ENCODE measurements around the gene ANTKMT.

ANTKMT gene

DNA sequence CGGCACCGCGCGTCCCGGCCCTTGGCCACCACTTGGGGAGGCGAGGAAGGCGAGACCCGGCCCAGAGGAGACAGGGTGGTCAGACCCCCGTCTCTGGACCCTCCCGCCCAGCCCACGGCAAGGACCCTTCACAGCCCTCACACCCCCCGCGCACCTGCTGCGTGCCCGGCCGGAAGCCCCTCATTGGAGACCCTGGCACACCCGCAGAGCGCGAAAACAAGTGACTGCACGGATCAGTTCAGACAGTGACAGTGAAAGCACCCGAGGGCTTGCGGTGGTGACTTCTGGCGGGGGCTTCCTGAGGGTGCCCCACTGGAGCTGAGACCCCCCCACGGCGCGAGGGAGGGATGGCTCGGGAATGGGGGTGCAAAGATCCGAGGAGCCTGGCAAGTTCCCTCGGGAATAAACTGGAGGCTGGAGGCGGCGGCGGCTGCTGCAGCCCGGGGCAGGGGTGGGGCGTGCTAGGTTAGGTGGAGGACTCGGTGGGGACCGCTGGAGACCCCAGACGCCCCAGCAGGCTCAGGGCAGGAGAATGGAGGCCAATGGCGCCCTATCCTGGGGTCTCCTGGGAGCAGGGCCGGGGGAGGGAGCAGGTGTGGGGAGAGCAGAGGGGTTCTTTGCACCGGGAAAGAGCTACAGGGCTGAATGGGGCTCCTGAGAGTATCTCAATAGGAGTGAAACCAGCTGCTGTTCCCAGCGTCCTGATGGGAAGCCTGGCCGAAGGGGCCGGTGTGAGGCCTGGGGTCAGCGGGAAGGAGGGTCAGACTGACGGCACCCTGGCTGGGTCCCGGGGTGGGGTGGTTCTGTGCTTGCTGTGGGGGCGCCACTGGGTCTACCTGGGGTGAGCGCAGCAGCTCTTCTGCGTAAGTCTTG is 14.5 kb upstream of the ANTKMT start:
- POLR2A ChIA-PET = interaction anchor here (0.9 to 2.0 kb wide), 4 partner anchors 15 to 25 kb away, joined by 4 to 8 read pairs (median 5); partner anchors contain the start of genes ANTKMT and WDR24
- DNase-seq (ENCODE audit: extremely low spot score) = no peak
- TF ChIP-seq BHLHE40 (IDR thresholded peaks at IDR 0.05; ENCODE audit: borderline replicate concordance) (no peak), FOXM1 (IDR thresholded peaks at IDR 0.05; ENCODE audit: borderline replicate concordance) (no peak), PKNOX1 (IDR thresholded peaks at IDR 0.05) (no peak), SUZ12 (IDR thresholded peaks at IDR 0.05) (no peak)
- CTCF ChIA-PET = interaction anchor here (1.0 kb wide), 1 partner anchor 11 kb away, joined by 3 read pairs; no protein-coding TSS in a partner anchor

GRCh38 chr16:707062-707538 is 13.8 kb upstream of the ANTKMT start:
- CTCF ChIA-PET = interaction anchor here (0.6 kb wide), 1 partner anchor 350 kb away, joined by 4 read pairs; no protein-coding TSS in a partner anchor
- no peak for DNase-seq (ENCODE audit: extremely low spot score)
- POLR2A ChIA-PET = interaction anchor here (0.9 to 2.0 kb wide), 6 partner anchors 12 to 25 kb away, joined by 4 to 8 read pairs (median 5); partner anchors contain the start of genes ANTKMT and WDR24

DNA sequence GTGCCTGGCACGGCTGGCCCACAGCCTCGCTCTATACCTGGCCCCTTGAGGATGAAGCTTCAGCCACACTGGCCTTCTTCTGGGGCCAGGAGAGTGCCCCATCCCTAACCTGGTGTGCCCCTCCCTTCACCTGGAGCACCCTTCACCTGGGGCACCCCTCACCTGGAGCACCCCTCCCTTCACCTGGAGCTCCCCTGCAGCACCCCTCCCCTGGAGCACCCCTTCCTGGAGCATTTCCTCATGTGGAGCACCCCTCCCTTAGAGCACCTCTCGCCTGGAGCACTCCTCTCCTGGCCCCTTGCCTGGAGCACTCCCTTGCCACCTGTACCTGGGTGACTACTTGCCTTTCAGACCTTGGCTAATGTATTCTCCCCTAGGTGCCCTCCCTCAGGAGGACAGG is 12.9 kb upstream of the ANTKMT start:
- POLR2A ChIA-PET = interaction anchor here (1.2 to 2.0 kb wide), 3 partner anchors 11 to 17 kb away, joined by 4 to 8 read pairs (median 5); partner anchors contain the start of genes ANTKMT and WDR24
- no peak for DNase-seq (ENCODE audit: extremely low spot score)
- TF ChIP-seq NFRKB (IDR thresholded peaks at IDR 0.05) = no peak
- no peak for TF ChIP-seq SUZ12 (IDR thresholded peaks at IDR 0.05)
- no peak for TF ChIP-seq ZNF384 (IDR thresholded peaks at IDR 0.05)
- TF ChIP-seq TARDBP (IDR thresholded peaks at IDR 0.05) = no peak
- TF ChIP-seq SP1 (IDR thresholded peaks at IDR 0.05) = no peak
- no peak for TF ChIP-seq FOXA1 (IDR thresholded peaks at IDR 0.05)
- TF ChIP-seq ARNT (IDR thresholded peaks at IDR 0.05) = no peak
- TF ChIP-seq PKNOX1 (IDR thresholded peaks at IDR 0.05) = no peak
- TF ChIP-seq LEF1 (IDR thresholded peaks at IDR 0.05; ENCODE audit: borderline replicate concordance) = no peak
- TF ChIP-seq CTBP1 (IDR thresholded peaks at IDR 0.05; ENCODE audit: borderline replicate concordance) = no peak
- CTCF ChIA-PET = interaction anchor here (1.0 kb wide), 1 partner anchor 59 kb away, joined by 3 read pairs; the partner anchor contains the start of gene WDR90

More at GRCh38 chr16:707062-707538, 13.8 kb upstream of the ANTKMT start:
- TF ChIP-seq HDGF (IDR thresholded peaks at IDR 0.05; ENCODE audit: borderline replicate concordance) = no peak
- TF ChIP-seq ELF4 (IDR thresholded peaks at IDR 0.05) = no peak
- no peak for TF ChIP-seq NFRKB (IDR thresholded peaks at IDR 0.05)
- no peak for TF ChIP-seq PKNOX1 (IDR thresholded peaks at IDR 0.05)
- TF ChIP-seq FOXA1 (IDR thresholded peaks at IDR 0.05) = no peak
- TF ChIP-seq L3MBTL2 (conservative IDR thresholded peaks at IDR 0.05) = no peak
- TF ChIP-seq FOXK2 (IDR thresholded peaks at IDR 0.05) = no peak
- no peak for TF ChIP-seq SUZ12 (IDR thresholded peaks at IDR 0.05)
- no peak for TF ChIP-seq LEF1 (IDR thresholded peaks at IDR 0.05; ENCODE audit: borderline replicate concordance)
- TF ChIP-seq SP1 (IDR thresholded peaks at IDR 0.05) = no peak

GRCh38 chr16:708959-709358 is 12.0 kb upstream of the ANTKMT start:
- ChIA-PET CTCF (interaction anchor here (1.0 to 2.0 kb wide), 2 partner anchors 11 to 60 kb away, joined by 3 to 7 read pairs; partner anchors contain the start of genes ANTKMT and WDR90), POLR2A (interaction anchor here (0.6 to 1.8 kb wide), 2 partner anchors 11 to 12 kb away, joined by 3 to 7 read pairs; partner anchors contain the start of gene ANTKMT)
- TF ChIP-seq FOXA1 (IDR thresholded peaks at IDR 0.05) (no peak), HDGF (IDR thresholded peaks at IDR 0.05; ENCODE audit: borderline replicate concordance) (no peak), ARNT (IDR thresholded peaks at IDR 0.05) (no peak), CTBP1 (IDR thresholded peaks at IDR 0.05; ENCODE audit: borderline replicate concordance) (no peak), LEF1 (IDR thresholded peaks at IDR 0.05; ENCODE audit: borderline replicate concordance) (no peak), FOXK2 (IDR thresholded peaks at IDR 0.05) (no peak), BHLHE40 (IDR thresholded peaks at IDR 0.05; ENCODE audit: borderline replicate concordance) (no peak), ZNF384 (IDR thresholded peaks at IDR 0.05) (no peak), ELF4 (IDR thresholded peaks at IDR 0.05) (no peak), SP1 (IDR thresholded peaks at IDR 0.05) (no peak), L3MBTL2 (conservative IDR thresholded peaks at IDR 0.05) (no peak), TARDBP (IDR thresholded peaks at IDR 0.05) (no peak), NFRKB (IDR thresholded peaks at IDR 0.05) (no peak), SUZ12 (IDR thresholded peaks at IDR 0.05) (no peak), FOXM1 (IDR thresholded peaks at IDR 0.05; ENCODE audit: borderline replicate concordance) (no peak), PKNOX1 (IDR thresholded peaks at IDR 0.05) (no peak)

More at GRCh38 chr16:708959-709358, 12.0 kb upstream of the ANTKMT start:
- no peak for DNase-seq (ENCODE audit: extremely low spot score)

Data from HEK293T (cell line).